ENCODE data around the gene INTS6.

Gene INTS6

DNA sequence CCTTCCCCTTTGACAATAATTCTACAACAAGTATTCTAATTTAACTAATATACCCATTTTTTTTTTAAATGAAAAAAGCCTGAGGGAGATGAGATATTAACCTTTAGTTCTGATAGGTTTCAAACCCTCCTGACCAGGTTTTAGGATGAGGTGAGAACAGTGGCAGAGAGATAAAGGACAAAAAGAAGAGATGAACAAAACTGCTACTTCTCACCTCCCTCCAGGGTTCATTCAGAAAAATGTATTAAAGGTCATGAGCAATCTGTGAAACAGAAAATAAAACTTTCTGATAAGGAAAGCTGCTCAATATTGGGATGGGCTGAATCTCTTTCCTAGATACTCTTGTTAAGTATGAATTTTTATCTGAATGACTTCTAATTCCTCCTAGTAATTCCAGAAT, 89.2 kb downstream of the INTS6 start:
- no peak for DNase-seq (ENCODE audit: extremely low spot score)
- POLR2A ChIA-PET, result no interaction called here
- CTCF ChIA-PET, result no interaction called here
- TF ChIP-seq BHLHE40 (IDR thresholded peaks at IDR 0.05; ENCODE audit: borderline replicate concordance) (no peak), ARNT (IDR thresholded peaks at IDR 0.05) (no peak), FOXA1 (IDR thresholded peaks at IDR 0.05) (no peak), CTBP1 (IDR thresholded peaks at IDR 0.05; ENCODE audit: borderline replicate concordance) (no peak), TARDBP (IDR thresholded peaks at IDR 0.05) (no peak), SP1 (IDR thresholded peaks at IDR 0.05) (no peak), FOXK2 (IDR thresholded peaks at IDR 0.05) (no peak), LEF1 (IDR thresholded peaks at IDR 0.05; ENCODE audit: borderline replicate concordance) (no peak), L3MBTL2 (conservative IDR thresholded peaks at IDR 0.05) (no peak), ZNF384 (IDR thresholded peaks at IDR 0.05) (no peak)

DNA sequence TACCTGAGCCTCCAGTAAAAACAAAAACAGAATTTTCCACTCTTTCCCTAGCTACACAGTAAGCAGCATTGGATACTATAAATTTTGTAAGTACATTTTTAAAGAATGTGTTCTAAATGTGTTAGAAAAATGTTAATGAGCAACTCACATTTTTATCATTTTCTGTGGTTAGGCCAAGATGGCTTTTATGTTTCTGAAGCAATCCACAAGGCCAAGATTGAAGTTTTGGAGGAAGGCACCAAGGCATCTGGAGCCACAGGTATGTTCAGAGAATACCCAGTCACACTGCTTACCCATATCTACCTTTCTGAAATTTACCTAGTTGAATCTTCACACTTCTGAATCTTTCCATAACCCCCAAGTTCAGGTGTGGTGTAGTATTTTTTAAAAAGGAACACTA, 91.7 kb downstream of the INTS6 start:
- no peak for DNase-seq (ENCODE audit: extremely low spot score)
- TF ChIP-seq ELF4 (IDR thresholded peaks at IDR 0.05), result no peak
- no peak for TF ChIP-seq ZNF384 (IDR thresholded peaks at IDR 0.05)
- no peak for TF ChIP-seq BHLHE40 (IDR thresholded peaks at IDR 0.05; ENCODE audit: borderline replicate concordance)
- TF ChIP-seq TARDBP (IDR thresholded peaks at IDR 0.05), result no peak
- TF ChIP-seq NFRKB (IDR thresholded peaks at IDR 0.05), result no peak
- no peak for TF ChIP-seq FOXK2 (IDR thresholded peaks at IDR 0.05)
- TF ChIP-seq ARNT (IDR thresholded peaks at IDR 0.05), result no peak
- ChIA-PET CTCF (interaction anchor here (0.7 kb wide), 1 partner anchor 1170 kb away, joined by 3 read pairs; no protein-coding TSS in a partner anchor), POLR2A (no interaction called here)

DNA sequence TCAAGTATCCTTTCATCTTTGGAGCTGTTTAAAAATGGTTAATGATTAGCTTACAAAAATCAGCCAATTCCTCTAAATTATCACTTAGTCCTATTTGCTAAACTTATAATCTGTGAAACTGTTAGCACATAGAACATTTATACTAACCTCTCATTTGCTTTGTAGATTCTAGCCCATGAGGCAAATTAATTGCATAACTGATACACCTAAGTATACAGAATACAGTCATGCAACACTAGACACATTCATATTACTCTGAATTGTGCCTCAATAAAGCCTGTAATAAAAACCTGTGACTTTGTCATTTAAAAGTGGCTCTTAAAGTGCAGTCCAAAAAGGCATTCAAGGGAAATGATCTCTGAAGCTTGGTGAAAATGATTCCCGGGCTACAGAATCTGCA, 92.3 kb downstream of the INTS6 start:
- CTCF ChIA-PET, result interaction anchor here (0.7 kb wide), 1 partner anchor 29 kb away, joined by 3 read pairs; no protein-coding TSS in a partner anchor
- DNase-seq (ENCODE audit: extremely low spot score), result no peak
- POLR2A ChIA-PET, result no interaction called here
- TF ChIP-seq ELF4 (IDR thresholded peaks at IDR 0.05) (no peak), ZNF384 (IDR thresholded peaks at IDR 0.05) (no peak), TARDBP (IDR thresholded peaks at IDR 0.05) (no peak)

DNA sequence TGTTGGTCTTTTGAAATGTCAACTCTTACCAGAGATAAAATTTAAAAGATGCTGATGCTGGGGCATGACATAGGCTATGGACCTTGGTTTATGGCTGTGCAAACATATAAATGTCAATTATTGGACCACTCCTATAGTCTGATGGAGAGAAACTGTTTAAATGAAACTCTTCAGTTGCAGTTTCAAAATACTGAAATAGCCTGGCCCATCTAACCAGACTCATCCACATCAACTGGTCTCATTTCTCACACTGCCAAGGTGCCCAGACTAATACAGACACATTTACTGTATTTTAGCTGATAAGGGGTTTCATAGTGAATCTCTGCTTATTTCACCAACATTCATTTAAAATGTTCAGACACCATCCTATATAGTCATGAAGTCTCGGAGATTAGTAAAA, 93.5 kb downstream of the INTS6 start:
- TF ChIP-seq FOXK2 (IDR thresholded peaks at IDR 0.05) (no peak), ARNT (IDR thresholded peaks at IDR 0.05) (no peak), ELF4 (IDR thresholded peaks at IDR 0.05) (no peak), BHLHE40 (IDR thresholded peaks at IDR 0.05; ENCODE audit: borderline replicate concordance) (no peak), FOXM1 (IDR thresholded peaks at IDR 0.05; ENCODE audit: borderline replicate concordance) (no peak), SUZ12 (IDR thresholded peaks at IDR 0.05) (no peak), HDGF (IDR thresholded peaks at IDR 0.05; ENCODE audit: borderline replicate concordance) (no peak), FOXA1 (IDR thresholded peaks at IDR 0.05) (no peak), ZNF384 (IDR thresholded peaks at IDR 0.05) (no peak), L3MBTL2 (conservative IDR thresholded peaks at IDR 0.05) (no peak), SP1 (IDR thresholded peaks at IDR 0.05) (no peak), NFRKB (IDR thresholded peaks at IDR 0.05) (no peak), TARDBP (IDR thresholded peaks at IDR 0.05) (no peak)
- TF ChIP-seq, protein P1, sequence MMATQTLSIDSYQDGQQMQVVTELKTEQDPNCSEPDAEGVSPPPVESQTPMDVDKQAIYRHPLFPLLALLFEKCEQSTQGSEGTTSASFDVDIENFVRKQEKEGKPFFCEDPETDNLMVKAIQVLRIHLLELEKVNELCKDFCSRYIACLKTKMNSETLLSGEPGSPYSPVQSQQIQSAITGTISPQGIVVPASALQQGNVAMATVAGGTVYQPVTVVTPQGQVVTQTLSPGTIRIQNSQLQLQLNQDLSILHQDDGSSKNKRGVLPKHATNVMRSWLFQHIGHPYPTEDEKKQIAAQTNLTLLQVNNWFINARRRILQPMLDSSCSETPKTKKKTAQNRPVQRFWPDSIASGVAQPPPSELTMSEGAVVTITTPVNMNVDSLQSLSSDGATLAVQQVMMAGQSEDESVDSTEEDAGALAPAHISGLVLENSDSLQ (IDR thresholded peaks at IDR 0.05), result no peak
- no peak for DNase-seq (ENCODE audit: extremely low spot score)
- POLR2A ChIA-PET, result no interaction called here
- CTCF ChIA-PET, result interaction anchor here (0.6 kb wide), 1 partner anchor 111 kb away, joined by 3 read pairs; no protein-coding TSS in a partner anchor

DNA sequence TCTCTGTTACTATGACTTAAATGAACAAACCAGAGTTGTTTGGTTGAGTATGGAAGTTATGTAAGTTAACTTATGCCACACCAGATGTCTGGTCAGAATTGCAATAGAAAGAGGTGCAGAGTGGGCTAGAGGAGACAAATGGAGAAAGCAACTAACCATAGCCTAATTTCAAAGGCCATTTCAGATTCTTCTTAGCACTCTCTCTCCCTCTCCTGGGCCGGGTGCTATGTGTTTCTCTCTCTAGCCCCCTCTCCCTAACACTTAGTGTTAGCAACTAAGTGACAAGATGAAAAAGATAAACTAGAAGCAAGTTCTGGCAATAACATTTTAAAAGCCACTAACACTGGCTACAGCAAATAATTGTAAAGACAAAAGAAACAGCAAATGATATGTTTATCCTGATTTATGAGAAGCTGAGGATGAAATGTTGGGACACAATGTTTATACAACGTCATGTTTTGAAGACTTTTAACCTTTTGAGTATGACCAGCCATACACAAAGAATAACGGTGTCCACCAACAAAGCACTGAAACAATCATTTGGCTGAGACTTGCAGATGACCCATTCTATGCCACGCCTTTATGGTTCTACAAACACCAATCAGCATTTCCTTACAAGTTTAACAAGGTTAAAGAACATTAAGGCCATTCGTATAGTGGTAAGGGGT, 94.8 kb downstream of the INTS6 start:
- DNase-seq (ENCODE audit: extremely low spot score), result no peak
- ChIA-PET POLR2A (no interaction called here), CTCF (no interaction called here)
- TF ChIP-seq NFRKB (IDR thresholded peaks at IDR 0.05) (no peak), LEF1 (IDR thresholded peaks at IDR 0.05; ENCODE audit: borderline replicate concordance) (no peak), ARNT (IDR thresholded peaks at IDR 0.05) (no peak), L3MBTL2 (conservative IDR thresholded peaks at IDR 0.05) (no peak), ELF4 (IDR thresholded peaks at IDR 0.05) (no peak), CTBP1 (IDR thresholded peaks at IDR 0.05; ENCODE audit: borderline replicate concordance) (no peak), ZNF384 (IDR thresholded peaks at IDR 0.05) (no peak), SP1 (IDR thresholded peaks at IDR 0.05) (no peak), SUZ12 (IDR thresholded peaks at IDR 0.05) (no peak), TARDBP (IDR thresholded peaks at IDR 0.05) (no peak), FOXA1 (IDR thresholded peaks at IDR 0.05) (no peak), BHLHE40 (IDR thresholded peaks at IDR 0.05; ENCODE audit: borderline replicate concordance) (no peak), FOXM1 (IDR thresholded peaks at IDR 0.05; ENCODE audit: borderline replicate concordance) (no peak), FOXK2 (IDR thresholded peaks at IDR 0.05) (no peak), HDGF (IDR thresholded peaks at IDR 0.05; ENCODE audit: borderline replicate concordance) (no peak)
- TF ChIP-seq, protein P1 (IDR thresholded peaks at IDR 0.05), result no peak

DNA sequence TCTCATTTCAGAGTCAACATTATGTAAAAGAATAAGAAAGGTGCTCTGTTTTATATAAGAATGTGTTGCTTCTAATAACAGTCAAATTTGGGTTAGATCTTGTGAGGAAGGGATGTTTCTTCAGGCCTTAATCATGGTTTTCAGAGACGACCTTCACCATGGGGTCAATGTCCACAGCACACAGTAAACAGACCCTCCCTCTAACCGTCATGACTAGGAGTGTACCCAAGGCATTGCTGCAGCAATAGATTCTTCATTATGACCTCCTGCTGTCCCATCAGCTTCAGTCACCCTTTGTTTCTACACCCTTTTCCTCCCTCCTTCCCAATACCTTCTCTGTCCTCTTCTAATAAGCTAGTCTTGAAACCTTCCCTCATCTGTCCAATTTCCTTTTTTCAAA, 97.6 kb downstream of the INTS6 start:
- TF ChIP-seq ELF4 (IDR thresholded peaks at IDR 0.05), result no peak
- TF ChIP-seq CTBP1 (IDR thresholded peaks at IDR 0.05; ENCODE audit: borderline replicate concordance), result no peak
- TF ChIP-seq NFRKB (IDR thresholded peaks at IDR 0.05), result no peak
- TF ChIP-seq LEF1 (IDR thresholded peaks at IDR 0.05; ENCODE audit: borderline replicate concordance), result no peak
- TF ChIP-seq L3MBTL2 (conservative IDR thresholded peaks at IDR 0.05), result no peak
- no peak for TF ChIP-seq ZNF384 (IDR thresholded peaks at IDR 0.05)
- no peak for TF ChIP-seq SUZ12 (IDR thresholded peaks at IDR 0.05)
- no peak for TF ChIP-seq FOXK2 (IDR thresholded peaks at IDR 0.05)
- DNase-seq (ENCODE audit: extremely low spot score), result no peak
- CTCF ChIA-PET, result no interaction called here
- POLR2A ChIA-PET, result no interaction called here

DNA sequence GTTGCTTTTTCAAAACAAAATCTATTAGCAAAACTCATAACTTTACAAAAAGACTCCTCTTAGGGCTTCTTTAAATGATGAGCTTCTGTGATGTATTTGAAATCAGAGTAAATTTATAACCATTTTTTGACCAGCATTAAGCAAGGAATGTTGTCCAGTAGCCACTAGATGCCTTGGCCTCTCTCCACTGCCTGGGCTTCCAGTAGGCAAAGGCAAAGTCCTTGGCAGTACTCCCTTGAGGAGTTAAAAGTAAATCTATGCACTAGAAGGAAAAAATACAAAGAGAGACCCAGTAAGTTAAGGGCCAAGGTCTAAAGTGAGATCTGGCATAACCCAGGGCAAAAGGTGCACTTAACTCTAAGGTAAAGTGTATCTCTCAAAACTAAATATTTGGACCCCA, 103.8 kb downstream of the INTS6 start:
- no peak for TF ChIP-seq ZNF384 (IDR thresholded peaks at IDR 0.05)
- no peak for TF ChIP-seq ARNT (IDR thresholded peaks at IDR 0.05)
- TF ChIP-seq, protein P1 (IDR thresholded peaks at IDR 0.05), result no peak
- no peak for TF ChIP-seq FOXA1 (IDR thresholded peaks at IDR 0.05)
- TF ChIP-seq FOXM1 (IDR thresholded peaks at IDR 0.05; ENCODE audit: borderline replicate concordance), result no peak
- TF ChIP-seq CTBP1 (IDR thresholded peaks at IDR 0.05; ENCODE audit: borderline replicate concordance), result no peak
- TF ChIP-seq TARDBP (IDR thresholded peaks at IDR 0.05), result no peak
- TF ChIP-seq NFRKB (IDR thresholded peaks at IDR 0.05), result no peak
- no peak for TF ChIP-seq LEF1 (IDR thresholded peaks at IDR 0.05; ENCODE audit: borderline replicate concordance)
- no peak for TF ChIP-seq HDGF (IDR thresholded peaks at IDR 0.05; ENCODE audit: borderline replicate concordance)
- no peak for TF ChIP-seq ELF4 (IDR thresholded peaks at IDR 0.05)
- TF ChIP-seq SUZ12 (IDR thresholded peaks at IDR 0.05), result no peak
- TF ChIP-seq SP1 (IDR thresholded peaks at IDR 0.05), result no peak
- TF ChIP-seq BHLHE40 (IDR thresholded peaks at IDR 0.05; ENCODE audit: borderline replicate concordance), result no peak
- no peak for TF ChIP-seq FOXK2 (IDR thresholded peaks at IDR 0.05)
- CTCF ChIA-PET, result no interaction called here
- POLR2A ChIA-PET, result no interaction called here
- no peak for DNase-seq (ENCODE audit: extremely low spot score)

Data from HEK293T (cell line).